Superior temporal gyrus (tissue), 1 donor: Measurements from ENCODE around the gene ZC3H7A.
"Not testable (repeated sequence)": the region's sequence is repeated elsewhere in the genome, so short reads cannot be mapped to it uniquely, and the experiment has no call there.

Experiments used
- DNase-seq: peaks from one replicate; pipeline ENCODE4 v3.0.0-alpha.2; 2016; ENCODE audit errors: extremely low spot score

ZC3H7A gene

GRCh38 chr16:11797166-11797956 is at the start of gene ZC3H7A:
ZC3H7A (minus strand) TSS chr16:11797258; CDS start chr16:11782354, 14,904 bp downstream.
- peak; percentile 96 for DNase-seq

- DNase-seq, result no peak
Observed at GRCh38 chr16:11844499-11844898, 47.4 kb upstream of the ZC3H7A start.

- no peak for DNase-seq
Observed at GRCh38 chr16:11843861-11844260, 46.8 kb upstream of the ZC3H7A start.

- no peak for DNase-seq
Observed at GRCh38 chr16:11843206-11843605, 46.1 kb upstream of the ZC3H7A start.

- no peak for DNase-seq
Observed at GRCh38 chr16:11841026-11841425, 44.0 kb upstream of the ZC3H7A start.

- no peak for DNase-seq
Observed at GRCh38 chr16:11836650-11837244, 39.7 kb upstream of the ZC3H7A start.

GRCh38 chr16:11835891-11836649 is 39.0 kb upstream of the ZC3H7A start:
- no peak for DNase-seq

GRCh38 chr16:11835309-11835708 is 38.3 kb upstream of the ZC3H7A start:
- DNase-seq, result no peak

- DNase-seq, result no peak
Observed at GRCh38 chr16:11833951-11834695, 37.1 kb upstream of the ZC3H7A start.

GRCh38 chr16:11828696-11829095 is 31.6 kb upstream of the ZC3H7A start:
- no peak for DNase-seq

GRCh38 chr16:11825520-11826165 is 28.6 kb upstream of the ZC3H7A start:
- DNase-seq, result not testable (repeated sequence)

- DNase-seq, result no peak
Observed at GRCh38 chr16:11824362-11824761, 27.3 kb upstream of the ZC3H7A start.

GRCh38 chr16:11823645-11824044 is 26.6 kb upstream of the ZC3H7A start:
- DNase-seq, result not testable (repeated sequence)

- DNase-seq, result no peak
Observed at GRCh38 chr16:11819798-11820197, 22.7 kb upstream of the ZC3H7A start.

GRCh38 chr16:11818970-11819369 is 21.9 kb upstream of the ZC3H7A start:
- not testable (repeated sequence) for DNase-seq

- DNase-seq, result no peak
Observed at GRCh38 chr16:11816123-11816522, 19.1 kb upstream of the ZC3H7A start.

- DNase-seq, result not testable (repeated sequence)
Observed at GRCh38 chr16:11814800-11815199, 17.7 kb upstream of the ZC3H7A start.

- no peak for DNase-seq
Observed at GRCh38 chr16:11806721-11807120, 9.7 kb upstream of the ZC3H7A start.

GRCh38 chr16:11805556-11805955 is 8.5 kb upstream of the ZC3H7A start:
- DNase-seq, result no peak

- no peak for DNase-seq
Observed at GRCh38 chr16:11801481-11802021, 4.5 kb upstream of the ZC3H7A start.

- DNase-seq, result no peak
Observed at GRCh38 chr16:11800382-11800718, 3.3 kb upstream of the ZC3H7A start.
